HepG2 (cell line): Measurements from ENCODE around the gene KLHL36. TPM values are rescaled to one million over a fixed set of nuclear protein-coding genes. Genes with fewer than 3 reads are reported as not detected.

ENCODE experiments used
- ARNT2 ChIP-seq: sonication (generic); formaldehyde crosslinking; IDR thresholded peaks from 2 replicates; pipeline ENCODE4 v1.8.0; 2022; ENCODE audit warnings: mild to moderate bottlenecking, low read depth, missing genetic modification reagents, moderate library complexity
- CBFB ChIP-seq: sonication (generic); formaldehyde crosslinking; IDR thresholded peaks from 2 replicates; pipeline ENCODE4 v1.4.0; 2020; ENCODE audit warnings: missing genetic modification reagents
- GATAD1 ChIP-seq: IDR thresholded peaks from 2 replicates; pipeline ENCODE4 v1.6.1; 2016; ENCODE audit warnings: missing genetic modification reagents, missing compliant biosample characterization
- GTF2F1 ChIP-seq: fragments of 150-350 bp; IDR thresholded peaks from 2 replicates; pipeline ENCODE4 v1.6.1; 2014; ENCODE audit warnings: low read length
- HDAC2 ChIP-seq: sonication (generic); formaldehyde crosslinking; IDR thresholded peaks from 2 replicates; pipeline ENCODE4 v1.4.0; 2020; ENCODE audit warnings: missing genetic modification reagents
- HDAC6 ChIP-seq: fragments of 200-600 bp; sonication (generic); IDR thresholded peaks from 2 replicates; pipeline ENCODE4 v1.7.0; 2017; ENCODE audit warnings: mild to moderate bottlenecking, antibody characterized with exemption, low read length, low read depth
- HNRNPL ChIP-seq: fragments of 200-400 bp; formaldehyde crosslinking; IDR thresholded peaks from 2 replicates; pipeline ENCODE4 v1.6.1; 2017; ENCODE audit warnings: mild to moderate bottlenecking, low read depth, low read length
- KLF16 ChIP-seq, 2 experiments: sonication (generic) in 1 of 2; formaldehyde crosslinking in 1 of 2; IDR thresholded peaks; 2 replicates each; pipeline versions ENCODE4 v1.6.1 to v1.8.0; 2016 to 2023; ENCODE audit warnings: missing genetic modification reagents in 2 of 2, missing compliant biosample characterization in 1 of 2
- PCBP1 ChIP-seq: fragments of 200-400 bp; formaldehyde crosslinking; IDR thresholded peaks from 2 replicates; pipeline ENCODE4 v1.6.1; 2017; ENCODE audit warnings: mild to moderate bottlenecking, low read depth, low read length, borderline replicate concordance
- REXO4 ChIP-seq: sonication (generic); formaldehyde crosslinking; IDR thresholded peaks from 2 replicates; pipeline ENCODE4 v1.8.0; 2022; ENCODE audit warnings: missing genetic modification reagents, mild to moderate bottlenecking, borderline replicate concordance
- SALL2 ChIP-seq: sonication (generic); formaldehyde crosslinking; IDR thresholded peaks from 2 replicates; pipeline ENCODE4 v1.8.1; 2023; ENCODE audit warnings: mild to moderate bottlenecking, missing genetic modification reagents, inconsistent platforms
- SRSF9 ChIP-seq: fragments of 200-400 bp; formaldehyde crosslinking; IDR thresholded peaks from 2 replicates; pipeline ENCODE4 v1.6.1; 2018; ENCODE audit warnings: borderline replicate concordance, mild to moderate bottlenecking, low read depth, low read length; ENCODE audit not compliant: insufficient read depth, poor library complexity, severe bottlenecking
- UBTF ChIP-seq: sonication (generic); formaldehyde crosslinking; IDR thresholded peaks from 2 replicates; pipeline ENCODE4 v1.4.0; 2020; ENCODE audit warnings: mild to moderate bottlenecking, missing genetic modification reagents
- ZNF614 ChIP-seq: IDR thresholded peaks from 2 replicates; pipeline ENCODE4 v1.6.1; 2018; ENCODE audit warnings: missing biosample characterization, missing genetic modification reagents, inconsistent platforms, borderline replicate concordance
- ZNF737 ChIP-seq: sonication (generic); formaldehyde crosslinking; IDR thresholded peaks from 2 replicates; pipeline ENCODE4 v1.5.0; 2020; ENCODE audit warnings: missing genetic modification reagents, mild to moderate bottlenecking, borderline replicate concordance
- ZSCAN22 ChIP-seq: sonication (generic); formaldehyde crosslinking; IDR thresholded peaks from 2 replicates; pipeline ENCODE4 v1.4.0; 2020; ENCODE audit warnings: mild to moderate bottlenecking, missing genetic modification reagents
- polyA plus RNA-seq, 8 experiments: library from polyadenylated mRNA; depleted of rRNA in 3 of 8; stranded (reverse) in 7 of 8; unstranded in 1 of 8; fragments of >200 nt; fragmentation: Illumina TruSeq in 4 of 8; extraction: Trizol in 4 of 8; gene quantifications; 2 replicates each; pipeline versions ENCODE4 v1.2.1 to v1.2.3, GENCODE V29; 2011 to 2016; ENCODE audit warnings: low read depth in 4 of 8, missing spikeins in 1 of 8, mixed read lengths in 1 of 8; ENCODE audit not compliant: insufficient read depth in 1 of 8
- total RNA-seq, 5 experiments: library from RNA; depleted of rRNA; stranded (reverse); fragments of >200 nt; fragmentation: Illumina TruSeq; extraction: Trizol; gene quantifications; 2 replicates each; pipeline ENCODE4 v1.2.3, GENCODE V29; 2016; ENCODE audit warnings: low read depth in 1 of 5
- TF ChIP-seq, protein P1 (sequence below): sonication (generic); formaldehyde crosslinking; IDR thresholded peaks from 2 replicates; pipeline ENCODE4 v1.4.0; 2020; ENCODE audit warnings: missing genetic modification reagents
- TF ChIP-seq, protein P2 (sequence below): sonication (generic); formaldehyde crosslinking; IDR thresholded peaks from 2 replicates; pipeline ENCODE4 v1.4.0; 2020; ENCODE audit warnings: missing genetic modification reagents, borderline replicate concordance
- TF ChIP-seq, protein P3 (sequence below): IDR thresholded peaks from 2 replicates; pipeline ENCODE4 v1.6.1; 2016

The KLHL36 gene
- total and polyA plus RNA-seq, 2 of the 13 experiments (the other 11 are each of a cell fraction or from before 2014, with no cell fraction given) = 24.3 to 26.0 TPM

- TF ChIP-seq, protein P1, sequence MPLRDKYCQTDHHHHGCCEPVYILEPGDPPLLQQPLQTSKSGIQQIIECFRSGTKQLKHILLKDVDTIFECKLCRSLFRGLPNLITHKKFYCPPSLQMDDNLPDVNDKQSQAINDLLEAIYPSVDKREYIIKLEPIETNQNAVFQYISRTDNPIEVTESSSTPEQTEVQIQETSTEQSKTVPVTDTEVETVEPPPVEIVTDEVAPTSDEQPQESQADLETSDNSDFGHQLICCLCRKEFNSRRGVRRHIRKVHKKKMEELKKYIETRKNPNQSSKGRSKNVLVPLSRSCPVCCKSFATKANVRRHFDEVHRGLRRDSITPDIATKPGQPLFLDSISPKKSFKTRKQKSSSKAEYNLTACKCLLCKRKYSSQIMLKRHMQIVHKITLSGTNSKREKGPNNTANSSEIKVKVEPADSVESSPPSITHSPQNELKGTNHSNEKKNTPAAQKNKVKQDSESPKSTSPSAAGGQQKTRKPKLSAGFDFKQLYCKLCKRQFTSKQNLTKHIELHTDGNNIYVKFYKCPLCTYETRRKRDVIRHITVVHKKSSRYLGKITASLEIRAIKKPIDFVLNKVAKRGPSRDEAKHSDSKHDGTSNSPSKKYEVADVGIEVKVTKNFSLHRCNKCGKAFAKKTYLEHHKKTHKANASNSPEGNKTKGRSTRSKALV (CRISPR knock-in tag) = peak; percentile 92
- TF ChIP-seq CBFB (CRISPR knock-in tag) = no peak
- TF ChIP-seq HDAC2 (CRISPR knock-in tag) = no peak
- TF ChIP-seq, protein P2, sequence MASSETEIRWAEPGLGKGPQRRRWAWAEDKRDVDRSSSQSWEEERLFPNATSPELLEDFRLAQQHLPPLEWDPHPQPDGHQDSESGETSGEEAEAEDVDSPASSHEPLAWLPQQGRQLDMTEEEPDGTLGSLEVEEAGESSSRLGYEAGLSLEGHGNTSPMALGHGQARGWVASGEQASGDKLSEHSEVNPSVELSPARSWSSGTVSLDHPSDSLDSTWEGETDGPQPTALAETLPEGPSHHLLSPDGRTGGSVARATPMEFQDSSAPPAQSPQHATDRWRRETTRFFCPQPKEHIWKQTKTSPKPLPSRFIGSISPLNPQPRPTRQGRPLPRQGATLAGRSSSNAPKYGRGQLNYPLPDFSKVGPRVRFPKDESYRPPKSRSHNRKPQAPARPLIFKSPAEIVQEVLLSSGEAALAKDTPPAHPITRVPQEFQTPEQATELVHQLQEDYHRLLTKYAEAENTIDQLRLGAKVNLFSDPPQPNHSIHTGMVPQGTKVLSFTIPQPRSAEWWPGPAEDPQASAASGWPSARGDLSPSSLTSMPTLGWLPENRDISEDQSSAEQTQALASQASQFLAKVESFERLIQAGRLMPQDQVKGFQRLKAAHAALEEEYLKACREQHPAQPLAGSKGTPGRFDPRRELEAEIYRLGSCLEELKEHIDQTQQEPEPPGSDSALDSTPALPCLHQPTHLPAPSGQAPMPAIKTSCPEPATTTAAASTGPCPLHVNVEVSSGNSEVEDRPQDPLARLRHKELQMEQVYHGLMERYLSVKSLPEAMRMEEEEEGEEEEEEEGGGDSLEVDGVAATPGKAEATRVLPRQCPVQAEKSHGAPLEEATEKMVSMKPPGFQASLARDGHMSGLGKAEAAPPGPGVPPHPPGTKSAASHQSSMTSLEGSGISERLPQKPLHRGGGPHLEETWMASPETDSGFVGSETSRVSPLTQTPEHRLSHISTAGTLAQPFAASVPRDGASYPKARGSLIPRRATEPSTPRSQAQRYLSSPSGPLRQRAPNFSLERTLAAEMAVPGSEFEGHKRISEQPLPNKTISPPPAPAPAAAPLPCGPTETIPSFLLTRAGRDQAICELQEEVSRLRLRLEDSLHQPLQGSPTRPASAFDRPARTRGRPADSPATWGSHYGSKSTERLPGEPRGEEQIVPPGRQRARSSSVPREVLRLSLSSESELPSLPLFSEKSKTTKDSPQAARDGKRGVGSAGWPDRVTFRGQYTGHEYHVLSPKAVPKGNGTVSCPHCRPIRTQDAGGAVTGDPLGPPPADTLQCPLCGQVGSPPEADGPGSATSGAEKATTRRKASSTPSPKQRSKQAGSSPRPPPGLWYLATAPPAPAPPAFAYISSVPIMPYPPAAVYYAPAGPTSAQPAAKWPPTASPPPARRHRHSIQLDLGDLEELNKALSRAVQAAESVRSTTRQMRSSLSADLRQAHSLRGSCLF = no peak
- TF ChIP-seq ARNT2 = peak; percentile 82; the same call in 1 of the 2 replicates
- no peak for TF ChIP-seq ZNF737 (CRISPR knock-in tag)
- TF ChIP-seq GATAD1 (CRISPR knock-in tag) = 0 out of 2 replicates have a peak, but pooled peaks have one; percentile 26
- peak; percentile 96 for TF ChIP-seq PCBP1
- peak; percentile 82 for TF ChIP-seq ZSCAN22 (CRISPR knock-in tag)
- no peak for TF ChIP-seq HNRNPL
- TF ChIP-seq REXO4 (CRISPR knock-in tag) = no peak
- TF ChIP-seq SALL2 = 0 out of 2 replicates have a peak, but pooled peaks have one; percentile 54
- TF ChIP-seq, protein P3, sequence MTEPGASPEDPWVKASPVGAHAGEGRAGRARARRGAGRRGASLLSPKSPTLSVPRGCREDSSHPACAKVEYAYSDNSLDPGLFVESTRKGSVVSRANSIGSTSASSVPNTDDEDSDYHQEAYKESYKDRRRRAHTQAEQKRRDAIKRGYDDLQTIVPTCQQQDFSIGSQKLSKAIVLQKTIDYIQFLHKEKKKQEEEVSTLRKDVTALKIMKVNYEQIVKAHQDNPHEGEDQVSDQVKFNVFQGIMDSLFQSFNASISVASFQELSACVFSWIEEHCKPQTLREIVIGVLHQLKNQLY = no peak
- TF ChIP-seq GTF2F1 = no peak
- TF ChIP-seq ZNF614 = no peak
- peak; percentile 32; the same call in 1 of the 2 replicates for TF ChIP-seq UBTF (CRISPR knock-in tag)
- TF ChIP-seq HDAC6 = no peak
- peak in 1 of 2 experiments; percentile 52; a peak in 2 of 4 replicates for TF ChIP-seq KLF16 (CRISPR knock-in tag; IDR thresholded peaks at IDR 0.05)
- no peak for TF ChIP-seq SRSF9
These were observed 30.3 kb upstream of the KLHL36 start, which contains the start of gene COTL1 (continued) for GRCh38 chr16:84617791-84618580.
